ENCODE measurements around the gene RNPEPL1. TPM values are rescaled to one million over a fixed set of nuclear protein-coding genes. Genes with fewer than 3 reads are reported as not detected.
A peak's percentile ranks its signal among the peaks of the same experiment; 100 is the strongest.

The RNPEPL1 gene
- total RNA-seq, 2 donors from 2014 or later, result 22.6 to 51.2 TPM

GRCh38 chr2:240628808-240629618 lies 60.7 kb downstream of the RNPEPL1 start:
- no peak for ATAC-seq
- Mint-ChIP-seq H3K36me3 (peaks cover 0 to 12% of the 10 kb centered on the region in 2 donors), H3K9me3 (peaks cover 0 to 10% of the 10 kb centered on the region in 2 donors), H3K27ac (peak overlapping the region in 1 of 2 donors; percentile 59)
- peak in 1 of 2 donors; percentile 47 for DNase-seq (ENCODE audit: low spot score in 2 of 2)

- no peak for ATAC-seq
- Mint-ChIP-seq H3K9me3 (peaks cover 0 to 14% of the 10 kb centered on the region in 2 donors), H3K27ac (no peak overlapping the region)
Observed at GRCh38 chr2:240629619-240629967, 61.3 kb downstream of the RNPEPL1 start.

GRCh38 chr2:240629968-240630770 lies 61.9 kb downstream of the RNPEPL1 start:
- H3K36me3 Mint-ChIP-seq, result peaks cover 0 to 23% of the 10 kb centered on the region in 2 donors
- DNase-seq (ENCODE audit: low spot score in 2 of 2) (peak in 1 of 2 donors; percentile 45), ATAC-seq (no peak)
- no peak overlapping the region for H3K27ac Mint-ChIP-seq
- H3K9me3 Mint-ChIP-seq, result peaks cover 0 to 18% of the 10 kb centered on the region in 2 donors

More at GRCh38 chr2:240629619-240629967, 61.3 kb downstream of the RNPEPL1 start:
- peaks cover 0 to 18% of the 10 kb centered on the region in 2 donors for H3K36me3 Mint-ChIP-seq
- DNase-seq (ENCODE audit: low spot score in 2 of 2), result no peak

Other genes starting within 250 kb of the RNPEPL1 start
- 1 to 10 TPM; 1.6 to 5.5 TPM for gene GPC1, start 132.8 kb upstream of the RNPEPL1 start, total RNA-seq
- 10 to 100 TPM; 15.4 to 22.1 TPM for gene ANKMY1, start 10.5 kb upstream of the RNPEPL1 start, total RNA-seq
- gene DUSP28, start 8.1 kb upstream of the RNPEPL1 start, total RNA-seq, result 1 to 10 TPM; 3.8 to 5.4 TPM
- 10 to 100 TPM; 28.9 to 39.0 TPM for gene CAPN10, start 18.2 kb downstream of the RNPEPL1 start, total RNA-seq
- gene GPR35, start 57.0 kb downstream of the RNPEPL1 start, total RNA-seq, result 1 to 10 TPM; 1.5 to 7.9 TPM
- gene AQP12B, start 114.4 kb downstream of the RNPEPL1 start, total RNA-seq, result not detected
- gene AQP12A, start 123.4 kb downstream of the RNPEPL1 start, total RNA-seq, result not detected